Ascending aorta (tissue), 2 donors: Measurements from ENCODE around the gene ISG15. TPM values are rescaled to one million over a fixed set of nuclear protein-coding genes. Genes with fewer than 3 reads are reported as not detected.
"Not testable (repeated sequence)": the region's sequence is repeated elsewhere in the genome, so short reads cannot be mapped to it uniquely, and the experiment has no call there.

Experiments used
- DNase-seq, 2 donors: peaks; one replicate each; pipeline ENCODE4 v3.0.0-alpha.2; 2019; ENCODE audit warnings: low spot score in 2 of 2
- H3K27ac ChIP-seq, 2 donors: fragments of 200-600 bp; sonication (generic); one replicate each; pipeline ENCODE4 v1.5.1; 2016 to 2017; ENCODE audit warnings: mild to moderate bottlenecking in 1 of 2
- H3K27me3 ChIP-seq: fragments of 200-600 bp; sonication (generic); one replicate; pipeline ENCODE4 v1.5.1; 2017
- H3K36me3 ChIP-seq, 2 donors: fragments of 200-600 bp; sonication (generic); one replicate each; pipeline ENCODE4 v1.5.1; 2016
- H3K4me1 ChIP-seq, 2 donors: fragments of 200-600 bp; sonication (generic); one replicate each; pipeline ENCODE4 v1.5.1; 2016 to 2017; ENCODE audit warnings: mild to moderate bottlenecking in 1 of 2
- H3K4me3 ChIP-seq, 2 donors: fragments of 200-600 bp; sonication (generic); one replicate each; pipeline ENCODE4 v1.5.1; 2016 to 2017; ENCODE audit warnings: mild to moderate bottlenecking in 1 of 2
- H3K9me3 ChIP-seq, 2 donors: fragments of 200-600 bp; sonication (generic); one replicate each; pipeline ENCODE4 v1.5.1; 2016
- CTCF ChIP-seq, 3 experiments: fragments of 200-600 bp in 2 of 3; fragments of 450-650 bp in 1 of 3; sonication (generic) in 2 of 3; IDR thresholded peaks; one replicate each; pipeline ENCODE4 v1.5.1; 2016 to 2019; ENCODE audit warnings: antibody characterized with exemption in 3 of 3, mild to moderate bottlenecking in 1 of 3, moderate library complexity in 1 of 3
- intact Hi-C: fragments of 100-400 bp; cut with DNase I; formaldehyde crosslinking; loops from one replicate; pipeline ENCODE4 v1.15.1; 2023
- total RNA-seq: library from RNA; depleted of rRNA; stranded (reverse); fragments of >200 nt; gene quantifications from one replicate; pipeline ENCODE4 v1.1.0, GENCODE V29; 2016

Gene ISG15
- total RNA-seq, 1 donor from 2014 or later: 125 TPM

GRCh38 chr1:1004780-1005697 is 8.3 kb upstream of the ISG15 start:
- Histone ChIP-seq H3K36me3 (no peaks in the 10 kb centered on the region), H3K9me3 (no peaks in the 10 kb centered on the region), H3K27me3 (no peaks in the 10 kb centered on the region), H3K27ac (no peak overlapping the region), H3K4me1 (peaks cover 2 to 24% of the 10 kb centered on the region in 2 donors), H3K4me3 (no peak overlapping the region)
- no peak for TF ChIP-seq CTCF (IDR thresholded peaks at IDR 0.05)
- intact Hi-C loops: loop anchor here (5.0 kb wide), 2 partner anchors 112 to 227 kb away; partner anchors contain the start of genes B3GALT6, C1orf159 and SDF4
- no peak for DNase-seq

GRCh38 chr1:1005774-1006304 is 7.5 kb upstream of the ISG15 start:
- no peak overlapping the region for H3K4me3 ChIP-seq
- H3K27ac ChIP-seq: no peak overlapping the region
- peaks cover 0 to 23% of the 10 kb centered on the region in 2 donors for H3K4me1 ChIP-seq
- no peak for TF ChIP-seq CTCF (IDR thresholded peaks at IDR 0.05)
- H3K36me3 ChIP-seq: no peaks in the 10 kb centered on the region
- no peaks in the 10 kb centered on the region for H3K9me3 ChIP-seq
- DNase-seq: no peak
- H3K27me3 ChIP-seq: no peaks in the 10 kb centered on the region
- intact Hi-C loops: no loop called here

GRCh38 chr1:1006305-1007159 is 6.8 kb upstream of the ISG15 start:
- peaks cover 0 to 16% of the 10 kb centered on the region in 2 donors for H3K4me1 ChIP-seq
- intact Hi-C loops: no loop called here
- no peaks in the 10 kb centered on the region for H3K9me3 ChIP-seq
- no peak overlapping the region for H3K4me3 ChIP-seq
- no peak overlapping the region for H3K27ac ChIP-seq
- H3K27me3 ChIP-seq: no peaks in the 10 kb centered on the region
- no peaks in the 10 kb centered on the region for H3K36me3 ChIP-seq
- no peak for DNase-seq
- no peak for TF ChIP-seq CTCF (IDR thresholded peaks at IDR 0.05)

GRCh38 chr1:1010131-1010530 is 3.2 kb upstream of the ISG15 start:
- H3K27me3 ChIP-seq, H3K36me3 ChIP-seq, H3K4me3 ChIP-seq, DNase-seq, H3K9me3 ChIP-seq, intact Hi-C loops, H3K27ac ChIP-seq: not testable (repeated sequence)
- H3K4me1 ChIP-seq: peaks cover 8 to 17% of the 10 kb centered on the region in 2 donors

- Histone ChIP-seq H3K9me3 (no peaks in the 10 kb centered on the region), H3K27ac (no peak overlapping the region), H3K4me1 (peaks cover 8 to 10% of the 10 kb centered on the region in 2 donors), H3K27me3 (no peaks in the 10 kb centered on the region), H3K36me3 (no peaks in the 10 kb centered on the region), H3K4me3 (no peak overlapping the region)
- no peak for DNase-seq
- intact Hi-C loops: no loop called here
- no peak for TF ChIP-seq CTCF (IDR thresholded peaks at IDR 0.05)
Measured at GRCh38 chr1:1011396-1011949, 1.8 kb upstream of the ISG15 start.

- DNase-seq, intact Hi-C loops: not testable (repeated sequence)
- peaks cover 8 to 10% of the 10 kb centered on the region in 2 donors for H3K4me1 ChIP-seq
Measured at GRCh38 chr1:1012736-1013104, 577 bp upstream of the ISG15 start.

More at GRCh38 chr1:1012736-1013104, 577 bp upstream of the ISG15 start:
- not testable (repeated sequence) for H3K27me3 ChIP-seq, H3K9me3 ChIP-seq, H3K36me3 ChIP-seq
- peak overlapping the region; percentile 75 to 83 for H3K27ac ChIP-seq
- peak overlapping the region; percentile 67 to 76 for H3K4me3 ChIP-seq
